Measurements from ENCODE around the gene ENOX1.
A peak's percentile ranks its signal among the peaks of the same experiment; 100 is the strongest.

ENOX1 gene

GRCh38 chr13:43744261-43745031, 42.3 kb downstream of the ENOX1 start:
- Histone ChIP-seq H3K9me3 (ENCODE audit: control insufficient read depth, insufficient read depth, low read depth, low read length) (no peaks in the 10 kb centered on the region), H3K36me3 (ENCODE audit: control insufficient read depth in 2 of 2, insufficient read depth in 1 of 2, low read length in 2 of 2) (no peaks in the 10 kb centered on the region), H3K27ac (ENCODE audit: extremely low read depth, low read depth, low read length) (no peak overlapping the region), H3K4me3 (ENCODE audit: low read depth, low read length) (no peak overlapping the region), H3K4me1 (ENCODE audit: control insufficient read depth, insufficient read depth, low read length) (no peaks in the 10 kb centered on the region)
- CTCF ChIA-PET: no interaction called here
- POLR2A ChIA-PET: no interaction called here
- TF ChIP-seq REST (tag by site-specific recombination; IDR thresholded peaks at IDR 0.05) (peak; percentile 96), AEBP2 (tag by site-specific recombination; IDR thresholded peaks at IDR 0.05; ENCODE audit: borderline replicate concordance) (no peak), ZNF169 (tag by site-specific recombination; IDR thresholded peaks at IDR 0.05) (no peak), ZNF23 (tag by site-specific recombination; IDR thresholded peaks at IDR 0.05; ENCODE audit: borderline replicate concordance) (no peak), HOXD13 (CRISPR knock-in tag; IDR thresholded peaks at IDR 0.05; ENCODE audit: borderline replicate concordance) (no peak)
- TF ChIP-seq, protein P1, sequence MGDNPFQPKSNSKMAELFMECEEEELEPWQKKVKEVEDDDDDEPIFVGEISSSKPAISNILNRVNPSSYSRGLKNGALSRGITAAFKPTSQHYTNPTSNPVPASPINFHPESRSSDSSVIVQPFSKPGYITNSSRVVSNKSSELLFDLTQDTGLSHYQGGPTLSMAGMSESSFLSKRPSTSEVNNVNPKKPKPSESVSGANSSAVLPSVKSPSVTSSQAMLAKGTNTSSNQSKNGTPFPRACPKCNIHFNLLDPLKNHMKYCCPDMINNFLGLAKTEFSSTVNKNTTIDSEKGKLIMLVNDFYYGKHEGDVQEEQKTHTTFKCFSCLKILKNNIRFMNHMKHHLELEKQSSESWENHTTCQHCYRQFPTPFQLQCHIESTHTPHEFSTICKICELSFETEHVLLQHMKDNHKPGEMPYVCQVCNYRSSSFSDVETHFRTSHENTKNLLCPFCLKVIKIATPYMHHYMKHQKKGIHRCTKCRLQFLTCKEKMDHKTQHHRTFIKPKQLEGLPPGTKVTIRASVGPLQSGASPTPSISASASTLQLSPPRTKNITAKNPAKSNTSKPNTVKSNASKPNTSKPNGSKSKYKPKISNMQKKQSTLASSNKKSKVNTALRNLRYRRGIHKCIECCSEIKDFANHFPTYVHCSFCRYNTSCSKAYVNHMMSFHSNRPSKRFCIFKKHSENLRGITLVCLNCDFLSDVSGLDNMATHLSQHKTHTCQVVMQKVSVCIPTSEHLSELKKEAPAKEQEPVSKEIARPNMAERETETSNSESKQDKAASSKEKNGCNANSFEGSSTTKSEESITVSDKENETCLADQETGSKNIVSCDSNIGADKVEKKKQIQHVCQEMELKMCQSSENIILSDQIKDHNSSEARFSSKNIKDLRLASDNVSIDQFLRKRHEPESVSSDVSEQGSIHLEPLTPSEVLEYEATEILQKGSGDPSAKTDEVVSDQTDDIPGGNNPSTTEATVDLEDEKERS (tag by site-specific recombination; IDR thresholded peaks at IDR 0.05): no peak

DNA sequence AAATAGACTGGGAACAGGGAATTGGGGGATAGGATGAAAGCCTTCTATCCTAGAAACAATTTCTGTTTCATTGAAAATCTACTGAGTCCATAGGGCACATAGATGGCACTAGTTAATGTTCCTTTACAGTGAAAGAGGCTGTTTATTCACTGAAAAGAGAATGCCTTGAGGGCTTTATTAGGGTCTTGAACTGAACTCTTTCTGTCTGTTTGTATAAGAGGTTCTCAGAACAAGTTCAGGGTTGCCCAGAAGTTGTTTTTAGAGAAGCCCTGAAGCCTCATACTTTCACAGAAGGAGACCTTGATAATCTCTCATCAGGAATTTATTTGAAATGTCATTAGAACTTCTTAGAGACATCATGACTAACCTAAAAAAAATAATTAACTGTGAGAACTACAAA, 43.9 kb downstream of the ENOX1 start:
- no peaks in the 10 kb centered on the region for H3K9me3 ChIP-seq (ENCODE audit: control insufficient read depth, insufficient read depth, low read depth, low read length)
- no peak overlapping the region for H3K27ac ChIP-seq (ENCODE audit: extremely low read depth, low read depth, low read length)
- H3K4me3 ChIP-seq (ENCODE audit: low read depth, low read length): no peak overlapping the region
- no peaks in the 10 kb centered on the region for H3K36me3 ChIP-seq (ENCODE audit: control insufficient read depth in 2 of 2, insufficient read depth in 1 of 2, low read length in 2 of 2)
- ChIA-PET CTCF (no interaction called here), POLR2A (no interaction called here)
- no peak for TF ChIP-seq TCF7L2 (IDR thresholded peaks at IDR 0.05; ENCODE audit: borderline replicate concordance, low read depth, low read length)
- TF ChIP-seq ZNF155 (tag by site-specific recombination; IDR thresholded peaks at IDR 0.05): no peak
- TF ChIP-seq ZNF157 (tag by site-specific recombination; IDR thresholded peaks at IDR 0.05): no peak
- TF ChIP-seq GLI2 (tag by site-specific recombination; IDR thresholded peaks at IDR 0.05; ENCODE audit: borderline replicate concordance, low read depth): no peak
- no peak for TF ChIP-seq ZNF423 (tag by site-specific recombination; IDR thresholded peaks at IDR 0.05)
- TF ChIP-seq, protein P2, sequence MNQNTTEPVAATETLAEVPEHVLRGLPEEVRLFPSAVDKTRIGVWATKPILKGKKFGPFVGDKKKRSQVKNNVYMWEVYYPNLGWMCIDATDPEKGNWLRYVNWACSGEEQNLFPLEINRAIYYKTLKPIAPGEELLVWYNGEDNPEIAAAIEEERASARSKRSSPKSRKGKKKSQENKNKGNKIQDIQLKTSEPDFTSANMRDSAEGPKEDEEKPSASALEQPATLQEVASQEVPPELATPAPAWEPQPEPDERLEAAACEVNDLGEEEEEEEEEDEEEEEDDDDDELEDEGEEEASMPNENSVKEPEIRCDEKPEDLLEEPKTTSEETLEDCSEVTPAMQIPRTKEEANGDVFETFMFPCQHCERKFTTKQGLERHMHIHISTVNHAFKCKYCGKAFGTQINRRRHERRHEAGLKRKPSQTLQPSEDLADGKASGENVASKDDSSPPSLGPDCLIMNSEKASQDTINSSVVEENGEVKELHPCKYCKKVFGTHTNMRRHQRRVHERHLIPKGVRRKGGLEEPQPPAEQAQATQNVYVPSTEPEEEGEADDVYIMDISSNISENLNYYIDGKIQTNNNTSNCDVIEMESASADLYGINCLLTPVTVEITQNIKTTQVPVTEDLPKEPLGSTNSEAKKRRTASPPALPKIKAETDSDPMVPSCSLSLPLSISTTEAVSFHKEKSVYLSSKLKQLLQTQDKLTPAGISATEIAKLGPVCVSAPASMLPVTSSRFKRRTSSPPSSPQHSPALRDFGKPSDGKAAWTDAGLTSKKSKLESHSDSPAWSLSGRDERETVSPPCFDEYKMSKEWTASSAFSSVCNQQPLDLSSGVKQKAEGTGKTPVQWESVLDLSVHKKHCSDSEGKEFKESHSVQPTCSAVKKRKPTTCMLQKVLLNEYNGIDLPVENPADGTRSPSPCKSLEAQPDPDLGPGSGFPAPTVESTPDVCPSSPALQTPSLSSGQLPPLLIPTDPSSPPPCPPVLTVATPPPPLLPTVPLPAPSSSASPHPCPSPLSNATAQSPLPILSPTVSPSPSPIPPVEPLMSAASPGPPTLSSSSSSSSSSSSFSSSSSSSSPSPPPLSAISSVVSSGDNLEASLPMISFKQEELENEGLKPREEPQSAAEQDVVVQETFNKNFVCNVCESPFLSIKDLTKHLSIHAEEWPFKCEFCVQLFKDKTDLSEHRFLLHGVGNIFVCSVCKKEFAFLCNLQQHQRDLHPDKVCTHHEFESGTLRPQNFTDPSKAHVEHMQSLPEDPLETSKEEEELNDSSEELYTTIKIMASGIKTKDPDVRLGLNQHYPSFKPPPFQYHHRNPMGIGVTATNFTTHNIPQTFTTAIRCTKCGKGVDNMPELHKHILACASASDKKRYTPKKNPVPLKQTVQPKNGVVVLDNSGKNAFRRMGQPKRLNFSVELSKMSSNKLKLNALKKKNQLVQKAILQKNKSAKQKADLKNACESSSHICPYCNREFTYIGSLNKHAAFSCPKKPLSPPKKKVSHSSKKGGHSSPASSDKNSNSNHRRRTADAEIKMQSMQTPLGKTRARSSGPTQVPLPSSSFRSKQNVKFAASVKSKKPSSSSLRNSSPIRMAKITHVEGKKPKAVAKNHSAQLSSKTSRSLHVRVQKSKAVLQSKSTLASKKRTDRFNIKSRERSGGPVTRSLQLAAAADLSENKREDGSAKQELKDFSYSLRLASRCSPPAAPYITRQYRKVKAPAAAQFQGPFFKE (tag by site-specific recombination; IDR thresholded peaks at IDR 0.05; ENCODE audit: borderline replicate concordance): no peak
- TF ChIP-seq ZNF560 (tag by site-specific recombination; IDR thresholded peaks at IDR 0.05; ENCODE audit: borderline replicate concordance): no peak
- TF ChIP-seq ZFHX2 (tag by site-specific recombination; conservative IDR thresholded peaks at IDR 0.05): no peak
- no peak for TF ChIP-seq KLF1 (tag by site-specific recombination; IDR thresholded peaks at IDR 0.05)
- no peak for TF ChIP-seq ZNF792 (tag by site-specific recombination; IDR thresholded peaks at IDR 0.05)
- TF ChIP-seq, protein P3, sequence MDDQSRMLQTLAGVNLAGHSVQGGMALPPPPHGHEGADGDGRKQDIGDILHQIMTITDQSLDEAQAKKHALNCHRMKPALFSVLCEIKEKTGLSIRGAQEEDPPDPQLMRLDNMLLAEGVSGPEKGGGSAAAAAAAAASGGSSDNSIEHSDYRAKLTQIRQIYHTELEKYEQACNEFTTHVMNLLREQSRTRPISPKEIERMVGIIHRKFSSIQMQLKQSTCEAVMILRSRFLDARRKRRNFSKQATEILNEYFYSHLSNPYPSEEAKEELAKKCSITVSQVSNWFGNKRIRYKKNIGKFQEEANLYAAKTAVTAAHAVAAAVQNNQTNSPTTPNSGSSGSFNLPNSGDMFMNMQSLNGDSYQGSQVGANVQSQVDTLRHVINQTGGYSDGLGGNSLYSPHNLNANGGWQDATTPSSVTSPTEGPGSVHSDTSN (CRISPR knock-in tag; IDR thresholded peaks at IDR 0.05): no peak
- H3K4me1 ChIP-seq (ENCODE audit: control insufficient read depth, insufficient read depth, low read length): no peaks in the 10 kb centered on the region

Data from HEK293 (cell line).